GM12878 (cell line): ENCODE results near the gene CAPZB. TPM values are rescaled to one million over a fixed set of nuclear protein-coding genes. Genes with fewer than 3 reads are reported as not detected.

Experiments
- EZH2 ChIP-seq: IDR thresholded peaks from 2 replicates; pipeline ENCODE4 v1.6.1; 2012; ENCODE audit warnings: low read depth, mild to moderate bottlenecking, control low read depth, inconsistent platforms, low read length, borderline replicate concordance; ENCODE audit not compliant: control insufficient read depth
- MYC ChIP-seq: IDR thresholded peaks from 2 replicates; pipeline ENCODE4 v1.6.1; 2011; ENCODE audit warnings: mild to moderate bottlenecking, low read length, moderate library complexity, inconsistent platforms; ENCODE audit not compliant: insufficient read depth, insufficient replicate concordance, insufficient read length, severe bottlenecking
- NR2C1 ChIP-seq: fragments of 450-650 bp; IDR thresholded peaks from 2 replicates; pipeline ENCODE4 v1.6.1; 2017; ENCODE audit warnings: antibody characterized with exemption, mild to moderate bottlenecking, moderate library complexity
- POLR2A ChIP-seq: IDR thresholded peaks from 2 replicates; pipeline ENCODE4 v1.6.1; 2011; ENCODE audit warnings: low read depth, mild to moderate bottlenecking, low read length
- POLR2AphosphoS2 ChIP-seq: IDR thresholded peaks from 2 replicates; pipeline ENCODE4 v1.6.1; 2011; ENCODE audit warnings: low read depth, mild to moderate bottlenecking, low read length, improper control_type of control experiment, moderate library complexity
- RBBP5 ChIP-seq: fragments of 200-600 bp; sonication (generic); conservative IDR thresholded peaks from 2 replicates; pipeline ENCODE4 v1.6.1; 2016
- RUNX3 ChIP-seq: IDR thresholded peaks from 2 replicates; pipeline ENCODE4 v1.6.1; 2012; ENCODE audit warnings: low read length, inconsistent platforms
- SPI1 ChIP-seq: IDR thresholded peaks from 2 replicates; pipeline ENCODE4 v1.6.1; 2011; ENCODE audit warnings: low read depth, mild to moderate bottlenecking, low read length, moderate library complexity, borderline replicate concordance; ENCODE audit not compliant: insufficient read depth
- SRF ChIP-seq, 2 experiments: IDR thresholded peaks; 2 replicates each; pipeline ENCODE4 v1.6.1; 2011; ENCODE audit warnings: low read depth in 2 of 2, low read length in 2 of 2, mild to moderate bottlenecking in 1 of 2, moderate library complexity in 1 of 2
- STAT3 ChIP-seq: IDR thresholded peaks from 2 replicates; pipeline ENCODE4 v1.6.1; 2011; ENCODE audit warnings: low read depth, low read length, improper control_type of control experiment
- YY1 ChIP-seq: IDR thresholded peaks from 2 replicates; pipeline ENCODE4 v1.6.1; 2011; ENCODE audit warnings: low read depth, mild to moderate bottlenecking, low read length
- polyA plus RNA-seq, 11 experiments: library from polyadenylated mRNA; depleted of rRNA in 4 of 11; unstranded in 6 of 11; stranded (reverse) in 5 of 11; fragments of >200 nt; fragmentation: Nextera tagmentation in 4 of 11; fragmentation: Illumina TruSeq in 1 of 11; extraction: Ambion mirVana in 4 of 11; extraction: Trizol in 1 of 11; gene quantifications; 1 replicate in 1 of 11; 2 replicates in 10 of 11; pipeline versions ENCODE4 v1.2.1 to v1.2.3, GENCODE V29; 2011 to 2016; ENCODE audit warnings: inconsistent platforms in 2 of 11, missing spikeins in 2 of 11, low read depth in 1 of 11
- total RNA-seq, 4 experiments: library from RNA; depleted of rRNA in 3 of 4; stranded (reverse); fragments of >200 nt in 3 of 4; fragmentation: Illumina TruSeq in 1 of 4; extraction: Trizol in 1 of 4; gene quantifications; 2 replicates each; pipeline versions ENCODE4 v1.2.1 to v1.2.3, GENCODE V29; 2013 to 2021
- TF ChIP-seq, protein P1 (sequence below): fragments of 450-650 bp; IDR thresholded peaks from 2 replicates; pipeline ENCODE4 v1.6.1; 2014; ENCODE audit warnings: mild to moderate bottlenecking
- TF ChIP-seq, protein P2 (sequence below): IDR thresholded peaks from 2 replicates; pipeline ENCODE4 v1.6.1; 2011; ENCODE audit warnings: low read depth, mild to moderate bottlenecking, low read length, moderate library complexity, borderline replicate concordance; ENCODE audit errors: extremely low read depth
- TF ChIP-seq, protein P3 (sequence below): fragments of 450-650 bp; IDR thresholded peaks from 2 replicates; pipeline ENCODE4 v1.6.1; 2017; ENCODE audit warnings: low read depth, mild to moderate bottlenecking, moderate library complexity
- TF ChIP-seq, protein P4 (sequence below): IDR thresholded peaks from 2 replicates; pipeline ENCODE4 v1.6.1; 2012; ENCODE audit warnings: mild to moderate bottlenecking, low read depth, low read length
- TF ChIP-seq, protein P5 (sequence below): fragments of 450-650 bp; IDR thresholded peaks from 2 replicates; pipeline ENCODE4 v1.6.1; 2017; ENCODE audit warnings: mild to moderate bottlenecking, low read depth, inconsistent platforms; ENCODE audit not compliant: poor library complexity, severe bottlenecking

The CAPZB gene
- total and polyA plus RNA-seq, 10 of the 15 experiments (the other 5 are each of a cell fraction or from before 2014, with no cell fraction given) = 104 to 454 (median 213) TPM

DNA sequence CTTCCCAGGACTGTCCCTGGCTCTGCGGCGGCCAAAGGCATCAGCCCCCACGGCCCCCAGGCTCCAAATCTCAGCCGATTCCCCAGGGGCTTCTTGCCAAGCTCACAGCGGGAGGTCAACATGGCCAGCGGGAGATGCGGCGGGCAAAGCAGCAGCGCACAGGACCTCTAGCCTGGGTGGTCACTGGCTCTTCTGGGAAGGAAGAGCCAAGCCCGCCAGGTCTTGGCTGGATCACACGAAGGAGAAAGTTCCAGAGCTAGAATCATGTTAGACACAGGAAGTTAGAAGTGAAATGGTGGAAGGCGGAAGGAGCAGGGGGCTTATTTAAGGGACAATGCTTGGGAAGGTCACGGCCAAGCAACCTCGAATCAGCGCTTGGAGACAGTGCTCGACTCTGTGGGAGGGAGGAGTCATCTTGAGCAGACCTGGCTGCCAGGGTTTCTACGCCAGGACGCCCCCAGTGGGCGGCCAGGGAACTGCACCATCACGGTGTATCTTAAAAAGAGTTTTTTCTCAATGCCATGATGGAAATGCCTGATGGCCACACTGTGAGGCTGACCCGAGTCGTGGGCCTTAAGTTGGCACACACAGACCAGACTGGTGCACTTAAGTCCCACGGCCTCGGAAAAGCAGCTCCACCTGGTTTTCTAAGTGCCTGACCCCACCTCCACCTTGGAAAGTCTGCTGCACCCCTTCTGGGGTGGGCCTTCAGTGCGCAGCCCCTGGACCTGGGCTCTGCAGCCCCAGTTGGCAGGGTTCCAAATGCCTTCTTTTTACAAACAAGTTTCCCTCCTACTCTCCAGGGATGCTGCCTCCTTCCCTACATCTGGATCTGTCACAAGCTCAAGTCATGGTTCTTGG is 143.9 kb downstream of the CAPZB start (continued):
- TF ChIP-seq, protein P1, sequence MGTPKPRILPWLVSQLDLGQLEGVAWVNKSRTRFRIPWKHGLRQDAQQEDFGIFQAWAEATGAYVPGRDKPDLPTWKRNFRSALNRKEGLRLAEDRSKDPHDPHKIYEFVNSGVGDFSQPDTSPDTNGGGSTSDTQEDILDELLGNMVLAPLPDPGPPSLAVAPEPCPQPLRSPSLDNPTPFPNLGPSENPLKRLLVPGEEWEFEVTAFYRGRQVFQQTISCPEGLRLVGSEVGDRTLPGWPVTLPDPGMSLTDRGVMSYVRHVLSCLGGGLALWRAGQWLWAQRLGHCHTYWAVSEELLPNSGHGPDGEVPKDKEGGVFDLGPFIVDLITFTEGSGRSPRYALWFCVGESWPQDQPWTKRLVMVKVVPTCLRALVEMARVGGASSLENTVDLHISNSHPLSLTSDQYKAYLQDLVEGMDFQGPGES = no peak
- no peak for TF ChIP-seq SPI1
- TF ChIP-seq, protein P2, sequence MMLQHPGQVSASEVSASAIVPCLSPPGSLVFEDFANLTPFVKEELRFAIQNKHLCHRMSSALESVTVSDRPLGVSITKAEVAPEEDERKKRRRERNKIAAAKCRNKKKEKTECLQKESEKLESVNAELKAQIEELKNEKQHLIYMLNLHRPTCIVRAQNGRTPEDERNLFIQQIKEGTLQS = no peak
- no peak for TF ChIP-seq MYC
- 0 out of 2 replicates have a peak, but pooled peaks have one; percentile 18 for TF ChIP-seq POLR2A
- TF ChIP-seq SRF (IDR thresholded peaks at IDR 0.05; ENCODE audit: low read depth in 2 of 2, low read length in 2 of 2) = no peak
- TF ChIP-seq POLR2AphosphoS2 = no peak
- peak; percentile 73 for TF ChIP-seq YY1
- TF ChIP-seq, protein P3, sequence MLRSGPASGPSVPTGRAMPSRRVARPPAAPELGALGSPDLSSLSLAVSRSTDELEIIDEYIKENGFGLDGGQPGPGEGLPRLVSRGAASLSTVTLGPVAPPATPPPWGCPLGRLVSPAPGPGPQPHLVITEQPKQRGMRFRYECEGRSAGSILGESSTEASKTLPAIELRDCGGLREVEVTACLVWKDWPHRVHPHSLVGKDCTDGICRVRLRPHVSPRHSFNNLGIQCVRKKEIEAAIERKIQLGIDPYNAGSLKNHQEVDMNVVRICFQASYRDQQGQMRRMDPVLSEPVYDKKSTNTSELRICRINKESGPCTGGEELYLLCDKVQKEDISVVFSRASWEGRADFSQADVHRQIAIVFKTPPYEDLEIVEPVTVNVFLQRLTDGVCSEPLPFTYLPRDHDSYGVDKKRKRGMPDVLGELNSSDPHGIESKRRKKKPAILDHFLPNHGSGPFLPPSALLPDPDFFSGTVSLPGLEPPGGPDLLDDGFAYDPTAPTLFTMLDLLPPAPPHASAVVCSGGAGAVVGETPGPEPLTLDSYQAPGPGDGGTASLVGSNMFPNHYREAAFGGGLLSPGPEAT = no peak
- TF ChIP-seq, protein P4, sequence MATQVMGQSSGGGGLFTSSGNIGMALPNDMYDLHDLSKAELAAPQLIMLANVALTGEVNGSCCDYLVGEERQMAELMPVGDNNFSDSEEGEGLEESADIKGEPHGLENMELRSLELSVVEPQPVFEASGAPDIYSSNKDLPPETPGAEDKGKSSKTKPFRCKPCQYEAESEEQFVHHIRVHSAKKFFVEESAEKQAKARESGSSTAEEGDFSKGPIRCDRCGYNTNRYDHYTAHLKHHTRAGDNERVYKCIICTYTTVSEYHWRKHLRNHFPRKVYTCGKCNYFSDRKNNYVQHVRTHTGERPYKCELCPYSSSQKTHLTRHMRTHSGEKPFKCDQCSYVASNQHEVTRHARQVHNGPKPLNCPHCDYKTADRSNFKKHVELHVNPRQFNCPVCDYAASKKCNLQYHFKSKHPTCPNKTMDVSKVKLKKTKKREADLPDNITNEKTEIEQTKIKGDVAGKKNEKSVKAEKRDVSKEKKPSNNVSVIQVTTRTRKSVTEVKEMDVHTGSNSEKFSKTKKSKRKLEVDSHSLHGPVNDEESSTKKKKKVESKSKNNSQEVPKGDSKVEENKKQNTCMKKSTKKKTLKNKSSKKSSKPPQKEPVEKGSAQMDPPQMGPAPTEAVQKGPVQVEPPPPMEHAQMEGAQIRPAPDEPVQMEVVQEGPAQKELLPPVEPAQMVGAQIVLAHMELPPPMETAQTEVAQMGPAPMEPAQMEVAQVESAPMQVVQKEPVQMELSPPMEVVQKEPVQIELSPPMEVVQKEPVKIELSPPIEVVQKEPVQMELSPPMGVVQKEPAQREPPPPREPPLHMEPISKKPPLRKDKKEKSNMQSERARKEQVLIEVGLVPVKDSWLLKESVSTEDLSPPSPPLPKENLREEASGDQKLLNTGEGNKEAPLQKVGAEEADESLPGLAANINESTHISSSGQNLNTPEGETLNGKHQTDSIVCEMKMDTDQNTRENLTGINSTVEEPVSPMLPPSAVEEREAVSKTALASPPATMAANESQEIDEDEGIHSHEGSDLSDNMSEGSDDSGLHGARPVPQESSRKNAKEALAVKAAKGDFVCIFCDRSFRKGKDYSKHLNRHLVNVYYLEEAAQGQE = no peak
- TF ChIP-seq RUNX3 = 0 out of 2 replicates have a peak, but pooled peaks have one; percentile 16
- TF ChIP-seq, protein P5, sequence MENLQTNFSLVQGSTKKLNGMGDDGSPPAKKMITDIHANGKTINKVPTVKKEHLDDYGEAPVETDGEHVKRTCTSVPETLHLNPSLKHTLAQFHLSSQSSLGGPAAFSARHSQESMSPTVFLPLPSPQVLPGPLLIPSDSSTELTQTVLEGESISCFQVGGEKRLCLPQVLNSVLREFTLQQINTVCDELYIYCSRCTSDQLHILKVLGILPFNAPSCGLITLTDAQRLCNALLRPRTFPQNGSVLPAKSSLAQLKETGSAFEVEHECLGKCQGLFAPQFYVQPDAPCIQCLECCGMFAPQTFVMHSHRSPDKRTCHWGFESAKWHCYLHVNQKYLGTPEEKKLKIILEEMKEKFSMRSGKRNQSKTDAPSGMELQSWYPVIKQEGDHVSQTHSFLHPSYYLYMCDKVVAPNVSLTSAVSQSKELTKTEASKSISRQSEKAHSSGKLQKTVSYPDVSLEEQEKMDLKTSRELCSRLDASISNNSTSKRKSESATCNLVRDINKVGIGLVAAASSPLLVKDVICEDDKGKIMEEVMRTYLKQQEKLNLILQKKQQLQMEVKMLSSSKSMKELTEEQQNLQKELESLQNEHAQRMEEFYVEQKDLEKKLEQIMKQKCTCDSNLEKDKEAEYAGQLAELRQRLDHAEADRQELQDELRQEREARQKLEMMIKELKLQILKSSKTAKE = no peak
- no peak for TF ChIP-seq NR2C1
- no peak for TF ChIP-seq EZH2
- TF ChIP-seq RBBP5 = no peak
- TF ChIP-seq STAT3 = no peak
